SH-SY5Y (cell line): ENCODE results near the gene NDUFA8.

Experiments
- GATA2 ChIP-seq: IDR thresholded peaks from 2 replicates; pipeline ENCODE4 v1.6.1; 2011; ENCODE audit warnings: mild to moderate bottlenecking, low read depth, low read length
- GATA3 ChIP-seq: IDR thresholded peaks from 2 replicates; pipeline ENCODE4 v1.6.1; 2011; ENCODE audit warnings: low read depth, mild to moderate bottlenecking, low read length, moderate library complexity

DNA sequence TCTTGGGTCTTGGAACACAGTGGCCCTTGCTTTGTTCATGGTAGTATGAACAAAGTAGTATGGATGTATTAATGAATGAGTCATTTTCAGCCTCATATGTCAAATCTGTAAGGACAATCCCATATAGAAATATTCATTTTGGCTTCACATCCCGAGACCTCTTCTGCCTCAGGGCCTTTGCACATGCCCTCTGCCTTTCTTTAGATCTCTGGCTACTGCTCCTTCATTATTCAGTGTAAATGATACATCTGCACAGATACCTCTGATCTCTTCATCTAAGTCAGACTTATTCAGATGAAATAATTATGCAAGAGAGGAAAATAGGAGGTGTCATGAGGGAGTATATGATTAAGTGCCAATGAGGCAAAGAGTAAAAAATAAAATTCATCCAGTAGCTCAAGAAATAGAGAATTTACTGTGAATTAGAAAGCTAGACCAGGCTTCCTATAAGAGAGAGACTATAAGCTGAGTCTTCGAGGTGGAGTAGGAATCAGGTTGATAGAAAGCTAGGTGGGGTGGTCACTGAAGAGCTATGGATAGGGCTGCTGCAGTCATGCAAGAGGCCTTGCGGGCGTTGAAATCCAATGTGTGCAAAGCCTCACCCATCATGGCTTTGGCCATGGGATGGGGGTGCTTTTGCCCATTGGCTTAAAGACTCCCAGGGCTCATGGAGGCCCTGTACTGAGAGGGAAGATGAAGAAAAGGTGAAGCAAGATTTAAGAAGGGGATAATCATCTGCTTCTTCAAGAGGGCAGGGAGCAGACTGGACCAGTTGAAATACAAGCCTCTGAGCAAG lies 62.8 kb downstream of the NDUFA8 start:
- TF ChIP-seq GATA2 (no peak), GATA3 (no peak)
